ENCODE results near the gene TP53RK.

TP53RK gene

GRCh38 chr20:46674253-46675083 is 14.8 kb downstream of the TP53RK start:
- H3K9ac ChIP-seq (ENCODE audit: low read depth in 1 of 2, low read length in 2 of 2) = no peak overlapping the region
- no peak overlapping the region for H3K27ac ChIP-seq (ENCODE audit: low read depth in 2 of 2, low read length in 2 of 2)
- no peaks in the 10 kb centered on the region for H3K9me3 ChIP-seq (ENCODE audit: control insufficient read depth in 2 of 2, low read length in 2 of 2)

GRCh38 chr20:46673394-46674252 is 15.6 kb downstream of the TP53RK start:
- H3K4me3 ChIP-seq (ENCODE audit: low read length in 2 of 2) = no peak overlapping the region
- H3K9ac ChIP-seq (ENCODE audit: low read depth in 1 of 2, low read length in 2 of 2) = no peak overlapping the region
- no peaks in the 10 kb centered on the region for H3K4me1 ChIP-seq (ENCODE audit: control insufficient read depth in 2 of 2, insufficient read depth in 2 of 2, low read length in 2 of 2)
- H3K9me3 ChIP-seq (ENCODE audit: control insufficient read depth in 2 of 2, low read length in 2 of 2) = no peaks in the 10 kb centered on the region
- H3K27me3 ChIP-seq (ENCODE audit: control insufficient read depth in 2 of 2, insufficient read depth in 2 of 2, low read length in 2 of 2) = no peaks in the 10 kb centered on the region
- H3K27ac ChIP-seq (ENCODE audit: low read depth in 2 of 2, low read length in 2 of 2) = no peak overlapping the region
- no peaks in the 10 kb centered on the region for H3K36me3 ChIP-seq (ENCODE audit: control insufficient read depth in 2 of 2, insufficient read depth in 2 of 2, low read length in 2 of 2)

More at GRCh38 chr20:46674253-46675083, 14.8 kb downstream of the TP53RK start:
- H3K4me1 ChIP-seq (ENCODE audit: control insufficient read depth in 2 of 2, insufficient read depth in 2 of 2, low read length in 2 of 2) = no peaks in the 10 kb centered on the region
- H3K4me3 ChIP-seq (ENCODE audit: low read length in 2 of 2) = no peak overlapping the region
- no peaks in the 10 kb centered on the region for H3K27me3 ChIP-seq (ENCODE audit: control insufficient read depth in 2 of 2, insufficient read depth in 2 of 2, low read length in 2 of 2)
- no peaks in the 10 kb centered on the region for H3K36me3 ChIP-seq (ENCODE audit: control insufficient read depth in 2 of 2, insufficient read depth in 2 of 2, low read length in 2 of 2)

GRCh38 chr20:46672543-46673148 is 16.6 kb downstream of the TP53RK start:
- H3K4me3 ChIP-seq (ENCODE audit: low read length in 2 of 2) = no peak overlapping the region
- H3K36me3 ChIP-seq (ENCODE audit: control insufficient read depth in 2 of 2, insufficient read depth in 2 of 2, low read length in 2 of 2) = no peaks in the 10 kb centered on the region
- H3K9ac ChIP-seq (ENCODE audit: low read depth in 1 of 2, low read length in 2 of 2) = no peak overlapping the region
- no peaks in the 10 kb centered on the region for H3K4me1 ChIP-seq (ENCODE audit: control insufficient read depth in 2 of 2, insufficient read depth in 2 of 2, low read length in 2 of 2)
- H3K27ac ChIP-seq (ENCODE audit: low read depth in 2 of 2, low read length in 2 of 2) = no peak overlapping the region
- no peaks in the 10 kb centered on the region for H3K9me3 ChIP-seq (ENCODE audit: control insufficient read depth in 2 of 2, low read length in 2 of 2)
- H3K27me3 ChIP-seq (ENCODE audit: control insufficient read depth in 2 of 2, insufficient read depth in 2 of 2, low read length in 2 of 2) = no peaks in the 10 kb centered on the region

- Histone ChIP-seq H3K27ac (ENCODE audit: low read depth in 2 of 2, low read length in 2 of 2) (no peak overlapping the region), H3K4me3 (ENCODE audit: low read length in 2 of 2) (no peak overlapping the region), H3K4me1 (ENCODE audit: control insufficient read depth in 2 of 2, insufficient read depth in 2 of 2, low read length in 2 of 2) (no peaks in the 10 kb centered on the region), H3K9me3 (ENCODE audit: control insufficient read depth in 2 of 2, low read length in 2 of 2) (no peaks in the 10 kb centered on the region), H3K36me3 (ENCODE audit: control insufficient read depth in 2 of 2, insufficient read depth in 2 of 2, low read length in 2 of 2) (no peaks in the 10 kb centered on the region), H3K9ac (ENCODE audit: low read depth in 1 of 2, low read length in 2 of 2) (no peak overlapping the region), H3K27me3 (ENCODE audit: control insufficient read depth in 2 of 2, insufficient read depth in 2 of 2, low read length in 2 of 2) (no peaks in the 10 kb centered on the region)
Observed at GRCh38 chr20:46671866-46672542, 17.2 kb downstream of the TP53RK start.

- Histone ChIP-seq H3K9ac (ENCODE audit: low read depth in 1 of 2, low read length in 2 of 2) (no peak overlapping the region), H3K9me3 (ENCODE audit: control insufficient read depth in 2 of 2, low read length in 2 of 2) (no peaks in the 10 kb centered on the region), H3K4me3 (ENCODE audit: low read length in 2 of 2) (no peak overlapping the region), H3K36me3 (ENCODE audit: control insufficient read depth in 2 of 2, insufficient read depth in 2 of 2, low read length in 2 of 2) (no peaks in the 10 kb centered on the region), H3K27me3 (ENCODE audit: control insufficient read depth in 2 of 2, insufficient read depth in 2 of 2, low read length in 2 of 2) (no peaks in the 10 kb centered on the region), H3K27ac (ENCODE audit: low read depth in 2 of 2, low read length in 2 of 2) (no peak overlapping the region), H3K4me1 (ENCODE audit: control insufficient read depth in 2 of 2, insufficient read depth in 2 of 2, low read length in 2 of 2) (no peaks in the 10 kb centered on the region)
Observed at GRCh38 chr20:46670585-46671584, 18.4 kb downstream of the TP53RK start.

GRCh38 chr20:46670228-46670584 is 19.0 kb downstream of the TP53RK start:
- no peak overlapping the region for H3K4me3 ChIP-seq (ENCODE audit: low read length in 2 of 2)
- no peaks in the 10 kb centered on the region for H3K27me3 ChIP-seq (ENCODE audit: control insufficient read depth in 2 of 2, insufficient read depth in 2 of 2, low read length in 2 of 2)
- H3K4me1 ChIP-seq (ENCODE audit: control insufficient read depth in 2 of 2, insufficient read depth in 2 of 2, low read length in 2 of 2) = no peaks in the 10 kb centered on the region
- no peaks in the 10 kb centered on the region for H3K36me3 ChIP-seq (ENCODE audit: control insufficient read depth in 2 of 2, insufficient read depth in 2 of 2, low read length in 2 of 2)
- no peak overlapping the region for H3K27ac ChIP-seq (ENCODE audit: low read depth in 2 of 2, low read length in 2 of 2)
- no peak overlapping the region for H3K9ac ChIP-seq (ENCODE audit: low read depth in 1 of 2, low read length in 2 of 2)
- no peaks in the 10 kb centered on the region for H3K9me3 ChIP-seq (ENCODE audit: control insufficient read depth in 2 of 2, low read length in 2 of 2)

GRCh38 chr20:46666818-46667515 is 22.3 kb downstream of the TP53RK start:
- H3K4me3 ChIP-seq (ENCODE audit: low read length in 2 of 2) = no peak overlapping the region
- no peaks in the 10 kb centered on the region for H3K27me3 ChIP-seq (ENCODE audit: control insufficient read depth in 2 of 2, insufficient read depth in 2 of 2, low read length in 2 of 2)
- no peak overlapping the region for H3K27ac ChIP-seq (ENCODE audit: low read depth in 2 of 2, low read length in 2 of 2)
- no peaks in the 10 kb centered on the region for H3K36me3 ChIP-seq (ENCODE audit: control insufficient read depth in 2 of 2, insufficient read depth in 2 of 2, low read length in 2 of 2)
- no peaks in the 10 kb centered on the region for H3K9me3 ChIP-seq (ENCODE audit: control insufficient read depth in 2 of 2, low read length in 2 of 2)
- H3K9ac ChIP-seq (ENCODE audit: low read depth in 1 of 2, low read length in 2 of 2) = no peak overlapping the region
- H3K4me1 ChIP-seq (ENCODE audit: control insufficient read depth in 2 of 2, insufficient read depth in 2 of 2, low read length in 2 of 2) = no peaks in the 10 kb centered on the region

GRCh38 chr20:46666306-46666705 is 22.9 kb downstream of the TP53RK start:
- Histone ChIP-seq H3K36me3 (ENCODE audit: control insufficient read depth in 2 of 2, insufficient read depth in 2 of 2, low read length in 2 of 2) (no peaks in the 10 kb centered on the region), H3K27me3 (ENCODE audit: control insufficient read depth in 2 of 2, insufficient read depth in 2 of 2, low read length in 2 of 2) (no peaks in the 10 kb centered on the region), H3K9ac (ENCODE audit: low read depth in 1 of 2, low read length in 2 of 2) (no peak overlapping the region)

GRCh38 chr20:46665602-46666001 is 23.6 kb downstream of the TP53RK start:
- Histone ChIP-seq H3K27ac (ENCODE audit: low read depth in 2 of 2, low read length in 2 of 2) (no peak overlapping the region), H3K9ac (ENCODE audit: low read depth in 1 of 2, low read length in 2 of 2) (no peak overlapping the region), H3K4me3 (ENCODE audit: low read length in 2 of 2) (no peak overlapping the region), H3K9me3 (ENCODE audit: control insufficient read depth in 2 of 2, low read length in 2 of 2) (no peaks in the 10 kb centered on the region), H3K4me1 (ENCODE audit: control insufficient read depth in 2 of 2, insufficient read depth in 2 of 2, low read length in 2 of 2) (no peaks in the 10 kb centered on the region), H3K27me3 (ENCODE audit: control insufficient read depth in 2 of 2, insufficient read depth in 2 of 2, low read length in 2 of 2) (no peaks in the 10 kb centered on the region), H3K36me3 (ENCODE audit: control insufficient read depth in 2 of 2, insufficient read depth in 2 of 2, low read length in 2 of 2) (no peaks in the 10 kb centered on the region)

More at GRCh38 chr20:46666306-46666705, 22.9 kb downstream of the TP53RK start:
- Histone ChIP-seq H3K4me1 (ENCODE audit: control insufficient read depth in 2 of 2, insufficient read depth in 2 of 2, low read length in 2 of 2) (no peaks in the 10 kb centered on the region), H3K9me3 (ENCODE audit: control insufficient read depth in 2 of 2, low read length in 2 of 2) (no peaks in the 10 kb centered on the region), H3K4me3 (ENCODE audit: low read length in 2 of 2) (no peak overlapping the region), H3K27ac (ENCODE audit: low read depth in 2 of 2, low read length in 2 of 2) (no peak overlapping the region)

Measured in mucosa of rectum (tissue), 2 donors.